ENCODE measurements around the gene IMPACT.

IMPACT gene

DNA sequence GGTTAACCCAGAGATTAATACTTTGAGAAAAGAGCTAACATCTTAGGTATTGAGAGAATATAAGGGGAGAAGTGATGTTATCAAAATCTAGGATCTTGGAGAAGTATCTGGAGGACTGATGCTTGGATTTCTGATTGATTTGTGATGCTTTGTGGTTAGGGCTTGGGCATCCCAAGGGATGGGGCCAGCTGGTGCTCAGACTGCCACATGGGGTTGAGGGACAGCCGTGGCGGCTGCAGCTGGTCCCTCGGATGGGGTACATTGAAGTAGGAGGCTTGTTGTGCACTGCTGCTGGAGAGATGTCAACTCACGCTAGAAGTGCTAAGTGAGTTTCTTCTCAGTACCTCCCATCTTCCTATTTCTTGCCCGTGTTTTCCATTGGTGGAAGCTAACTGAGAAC lies 56.4 kb downstream of the IMPACT start:
- Histone ChIP-seq H3K4me1 (ENCODE audit: control insufficient read depth in 1 of 2, insufficient read depth in 2 of 2, low read length in 2 of 2) (no peaks in the 10 kb centered on the region), H3K27me3 (ENCODE audit: insufficient read depth, low read length) (no peaks in the 10 kb centered on the region), H4K91ac (ENCODE audit: low read depth, low read length) (no peak overlapping the region), H3K4me2 (ENCODE audit: low read length) (no peak overlapping the region), H3K14ac (ENCODE audit: low read length) (no peak overlapping the region), H3K9me3 (ENCODE audit: insufficient read depth, low read depth, low read length) (no peaks in the 10 kb centered on the region), H3K18ac (ENCODE audit: low read length) (no peak overlapping the region), H3K23ac (ENCODE audit: low read length) (no peak overlapping the region), H3K4me3 (ENCODE audit: low read depth, low read length) (no peak overlapping the region), H2AFZ (ENCODE audit: insufficient read depth, low read length, poor library complexity) (no peak overlapping the region), H3K79me2 (ENCODE audit: control insufficient read depth, insufficient read depth, low read length, poor library complexity) (no peaks in the 10 kb centered on the region), H4K12ac (ENCODE audit: low read depth, low read length) (no peak overlapping the region), H3K4ac (ENCODE audit: low read depth, low read length) (no peak overlapping the region), H3K9ac (ENCODE audit: low read length) (no peak overlapping the region), H4K8ac (ENCODE audit: low read depth, low read length) (no peak overlapping the region), H3K27ac (ENCODE audit: low read depth, low read length) (no peak overlapping the region), H3K36me3 (ENCODE audit: control insufficient read depth in 1 of 2, insufficient read depth in 2 of 2, low read length in 2 of 2) (no peaks in the 10 kb centered on the region), H2BK12ac (ENCODE audit: low read length) (no peak overlapping the region), H2AK5ac (ENCODE audit: low read length) (no peak overlapping the region), H2BK120ac (ENCODE audit: insufficient read depth, low read length, poor library complexity) (no peak overlapping the region), H3K79me1 (ENCODE audit: low read length) (no peaks in the 10 kb centered on the region), H2BK5ac (ENCODE audit: low read depth, low read length, poor library complexity) (no peak overlapping the region)
- no CpG with 5 or more reads among the region's 5 CpGs for whole genome bisulfite sequencing (ENCODE audit: extremely low coverage, insufficient coverage, insufficient read length)
- DNase-seq, result no peak

GRCh38 chr18:24485681-24486080 lies 59.2 kb downstream of the IMPACT start:
- Histone ChIP-seq H4K91ac (ENCODE audit: low read depth, low read length) (no peak overlapping the region), H3K4me1 (ENCODE audit: control insufficient read depth in 1 of 2, insufficient read depth in 2 of 2, low read length in 2 of 2) (no peaks in the 10 kb centered on the region), H2BK5ac (ENCODE audit: low read depth, low read length, poor library complexity) (no peak overlapping the region), H3K23ac (ENCODE audit: low read length) (no peak overlapping the region), H3K9ac (ENCODE audit: low read length) (no peak overlapping the region), H3K9me3 (ENCODE audit: insufficient read depth, low read depth, low read length) (no peaks in the 10 kb centered on the region), H3K4me3 (ENCODE audit: low read depth, low read length) (no peak overlapping the region), H3K4ac (ENCODE audit: low read depth, low read length) (no peak overlapping the region), H3K36me3 (ENCODE audit: control insufficient read depth in 1 of 2, insufficient read depth in 2 of 2, low read length in 2 of 2) (no peaks in the 10 kb centered on the region), H2BK12ac (ENCODE audit: low read length) (no peak overlapping the region), H4K8ac (ENCODE audit: low read depth, low read length) (no peak overlapping the region), H3K79me1 (ENCODE audit: low read length) (no peaks in the 10 kb centered on the region), H2AFZ (ENCODE audit: insufficient read depth, low read length, poor library complexity) (no peak overlapping the region), H4K12ac (ENCODE audit: low read depth, low read length) (no peak overlapping the region), H3K18ac (ENCODE audit: low read length) (no peak overlapping the region), H3K4me2 (ENCODE audit: low read length) (no peak overlapping the region), H3K14ac (ENCODE audit: low read length) (no peak overlapping the region), H3K27me3 (ENCODE audit: insufficient read depth, low read length) (no peaks in the 10 kb centered on the region), H3K27ac (ENCODE audit: low read depth, low read length) (no peak overlapping the region), H2AK5ac (ENCODE audit: low read length) (no peak overlapping the region), H2BK120ac (ENCODE audit: insufficient read depth, low read length, poor library complexity) (no peak overlapping the region), H3K79me2 (ENCODE audit: control insufficient read depth, insufficient read depth, low read length, poor library complexity) (no peaks in the 10 kb centered on the region)
- DNase-seq, result no peak
- WGBS (ENCODE audit: extremely low coverage, insufficient coverage, insufficient read length), result no CpG with 5 or more reads among the region's 3 CpGs

DNA sequence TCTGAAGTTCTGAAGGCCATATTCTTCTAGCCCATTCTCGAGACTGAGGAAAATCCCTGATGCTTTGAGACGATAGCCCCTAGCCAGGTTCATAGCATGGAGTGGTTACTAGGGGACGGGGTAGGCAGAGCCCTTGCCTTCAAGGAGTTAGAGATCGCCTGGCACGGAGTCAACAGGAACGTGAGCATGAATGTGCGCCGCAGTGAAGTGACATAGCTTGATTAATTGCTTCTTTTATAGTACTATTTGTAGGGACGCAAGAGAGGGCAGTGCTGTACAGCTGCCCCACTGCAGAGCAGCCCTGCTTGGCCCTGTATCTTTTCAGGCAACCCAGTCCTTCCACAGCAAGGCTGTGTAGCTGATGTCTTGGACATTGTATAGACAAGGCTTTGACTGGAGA lies 60.2 kb downstream of the IMPACT start:
- Histone ChIP-seq H4K91ac (ENCODE audit: low read depth, low read length) (no peak overlapping the region), H3K9me3 (ENCODE audit: insufficient read depth, low read depth, low read length) (no peaks in the 10 kb centered on the region), H2BK5ac (ENCODE audit: low read depth, low read length, poor library complexity) (no peak overlapping the region), H3K23ac (ENCODE audit: low read length) (no peak overlapping the region), H3K27ac (ENCODE audit: low read depth, low read length) (no peak overlapping the region), H3K27me3 (ENCODE audit: insufficient read depth, low read length) (no peaks in the 10 kb centered on the region), H3K79me2 (ENCODE audit: control insufficient read depth, insufficient read depth, low read length, poor library complexity) (no peaks in the 10 kb centered on the region), H2AFZ (ENCODE audit: insufficient read depth, low read length, poor library complexity) (no peak overlapping the region), H4K8ac (ENCODE audit: low read depth, low read length) (no peak overlapping the region), H3K79me1 (ENCODE audit: low read length) (no peaks in the 10 kb centered on the region), H3K4ac (ENCODE audit: low read depth, low read length) (no peak overlapping the region), H3K4me1 (ENCODE audit: control insufficient read depth in 1 of 2, insufficient read depth in 2 of 2, low read length in 2 of 2) (no peaks in the 10 kb centered on the region), H3K9ac (ENCODE audit: low read length) (peak overlapping the region; percentile 35), H3K18ac (ENCODE audit: low read length) (no peak overlapping the region), H2BK120ac (ENCODE audit: insufficient read depth, low read length, poor library complexity) (no peak overlapping the region), H3K4me3 (ENCODE audit: low read depth, low read length) (no peak overlapping the region), H3K4me2 (ENCODE audit: low read length) (no peak overlapping the region), H2BK12ac (ENCODE audit: low read length) (no peak overlapping the region), H3K36me3 (ENCODE audit: control insufficient read depth in 1 of 2, insufficient read depth in 2 of 2, low read length in 2 of 2) (no peaks in the 10 kb centered on the region), H2AK5ac (ENCODE audit: low read length) (no peak overlapping the region), H3K14ac (ENCODE audit: low read length) (no peak overlapping the region), H4K12ac (ENCODE audit: low read depth, low read length) (no peak overlapping the region)
- DNase-seq, result no peak
- WGBS (ENCODE audit: extremely low coverage, insufficient coverage, insufficient read length), result no CpG with 5 or more reads among the region's 9 CpGs

DNA sequence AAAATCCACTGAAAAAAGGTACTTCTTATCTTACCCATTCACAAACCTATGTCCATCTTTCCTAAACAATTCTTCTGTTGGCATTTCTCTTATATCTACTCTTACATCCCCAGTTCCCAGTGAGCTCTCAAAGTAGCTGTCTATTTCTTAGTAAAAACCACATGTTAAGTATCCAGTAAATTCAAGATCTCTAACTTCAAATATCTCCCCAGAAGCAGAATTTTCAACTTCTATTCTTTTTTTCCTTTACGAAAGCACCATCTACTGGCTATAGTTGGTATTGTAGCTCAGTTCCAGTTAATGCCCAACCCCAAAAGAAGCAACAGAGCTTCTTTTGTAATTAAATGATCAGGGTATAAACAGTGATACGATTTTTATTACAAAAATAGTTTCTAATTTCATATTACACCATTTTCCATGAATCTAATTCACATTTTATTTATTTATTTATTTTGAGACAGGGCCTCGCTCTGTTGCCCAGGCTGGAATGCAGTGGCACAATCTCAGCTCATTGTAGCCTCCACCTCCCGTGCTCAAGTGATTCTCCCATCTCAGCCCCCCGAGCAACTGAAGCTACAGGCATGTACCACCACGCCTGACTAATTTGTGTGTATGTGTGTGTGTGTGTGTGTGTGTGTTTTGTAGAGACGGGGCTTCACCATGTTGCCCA lies 62.5 kb downstream of the IMPACT start:
- H2BK5ac ChIP-seq (ENCODE audit: low read depth, low read length, poor library complexity), result no peak overlapping the region
- H3K4me1 ChIP-seq (ENCODE audit: control insufficient read depth in 1 of 2, insufficient read depth in 2 of 2, low read length in 2 of 2), result no peaks in the 10 kb centered on the region
- H2AFZ ChIP-seq (ENCODE audit: insufficient read depth, low read length, poor library complexity), result no peak overlapping the region
- no peak overlapping the region for H3K27ac ChIP-seq (ENCODE audit: low read depth, low read length)
- no peak overlapping the region for H3K4ac ChIP-seq (ENCODE audit: low read depth, low read length)
- H3K9ac ChIP-seq (ENCODE audit: low read length), result no peak overlapping the region
- no CpG with 5 or more reads among the region's 7 CpGs for WGBS (ENCODE audit: extremely low coverage, insufficient coverage, insufficient read length)
- H3K36me3 ChIP-seq (ENCODE audit: control insufficient read depth in 1 of 2, insufficient read depth in 2 of 2, low read length in 2 of 2), result no peaks in the 10 kb centered on the region
- H3K4me3 ChIP-seq (ENCODE audit: low read depth, low read length), result no peak overlapping the region
- H2AK5ac ChIP-seq (ENCODE audit: low read length), result no peak overlapping the region
- no peaks in the 10 kb centered on the region for H3K27me3 ChIP-seq (ENCODE audit: insufficient read depth, low read length)
- H3K79me2 ChIP-seq (ENCODE audit: control insufficient read depth, insufficient read depth, low read length, poor library complexity), result no peaks in the 10 kb centered on the region
- no peak overlapping the region for H3K23ac ChIP-seq (ENCODE audit: low read length)
- H4K12ac ChIP-seq (ENCODE audit: low read depth, low read length), result no peak overlapping the region
- no peak overlapping the region for H2BK120ac ChIP-seq (ENCODE audit: insufficient read depth, low read length, poor library complexity)
- no peak overlapping the region for H3K14ac ChIP-seq (ENCODE audit: low read length)
- no peak overlapping the region for H2BK12ac ChIP-seq (ENCODE audit: low read length)
- no peak overlapping the region for H4K91ac ChIP-seq (ENCODE audit: low read depth, low read length)
- no peak overlapping the region for H3K18ac ChIP-seq (ENCODE audit: low read length)
- DNase-seq, result peak in 1 of 2 donors; percentile 76
- no peak overlapping the region for H3K4me2 ChIP-seq (ENCODE audit: low read length)
- no peaks in the 10 kb centered on the region for H3K9me3 ChIP-seq (ENCODE audit: insufficient read depth, low read depth, low read length)
- no peak overlapping the region for H4K8ac ChIP-seq (ENCODE audit: low read depth, low read length)
- no peaks in the 10 kb centered on the region for H3K79me1 ChIP-seq (ENCODE audit: low read length)

All from trophoblast cell (in vitro differentiated cells and primary cell).